NCI-H2081 (cell line): Measurements from ENCODE around the gene BAHCC1.

Experiments
- DNase-seq, 2 experiments: peaks; one replicate each; lab custom pipeline; 2025; lab: John Stamatoyannopoulos, UW

BAHCC1 gene

GRCh38 chr17:81493198-81494038 is 98.2 kb downstream of the BAHCC1 start:
- DNase-seq: no peak

- no peak for DNase-seq
Observed at GRCh38 chr17:81494626-81495377, 99.5 kb downstream of the BAHCC1 start.

GRCh38 chr17:81498953-81499600 is 103.8 kb downstream of the BAHCC1 start:
- no peak for DNase-seq

GRCh38 chr17:81499601-81499970 is 104.3 kb downstream of the BAHCC1 start:
- no peak for DNase-seq

GRCh38 chr17:81500047-81500446 is 104.8 kb downstream of the BAHCC1 start:
- no peak for DNase-seq

- no peak for DNase-seq
Observed at GRCh38 chr17:81502471-81503017, 107.3 kb downstream of the BAHCC1 start.

- no peak for DNase-seq
Observed at GRCh38 chr17:81503619-81504018, 108.4 kb downstream of the BAHCC1 start.

GRCh38 chr17:81508639-81509206 is 113.5 kb downstream of the BAHCC1 start:
- DNase-seq: peak in 1 of 2 experiments; percentile 38

- no peak for DNase-seq
Observed at GRCh38 chr17:81509207-81509971, 114.1 kb downstream of the BAHCC1 start.

GRCh38 chr17:81509972-81510784 is 114.9 kb downstream of the BAHCC1 start:
- no peak for DNase-seq

GRCh38 chr17:81510785-81511553 is 115.7 kb downstream of the BAHCC1 start:
- no peak for DNase-seq

- no peak for DNase-seq
Observed at GRCh38 chr17:81511554-81511803, 116.2 kb downstream of the BAHCC1 start.

- DNase-seq: no peak
Observed at GRCh38 chr17:81511804-81512561, 116.7 kb downstream of the BAHCC1 start.

- DNase-seq: peak; percentile 95 to 97
Observed at GRCh38 chr17:81512562-81513371, 117.5 kb downstream of the BAHCC1 start, which contains the start of gene ACTG1. TSS of gene ACTG1 (minus strand) at chr17:81512799. CDS start at chr17:81512354, 445 bp downstream.

- peak; percentile 75 to 80 for DNase-seq
Observed at GRCh38 chr17:81513372-81513752, 118.1 kb downstream of the BAHCC1 start.

- DNase-seq: peak; percentile 61 to 81
Observed at GRCh38 chr17:81513753-81514488, 118.7 kb downstream of the BAHCC1 start.

- DNase-seq: no peak
Observed at GRCh38 chr17:81514489-81514738, 119.2 kb downstream of the BAHCC1 start.
